T-helper 2 cell treated with Interferon-gamma antibody and Interleukin-4, amounts not matched to agents 5 μg/mL and 100 μg/mL, for 36 hours (primary cell): ENCODE measurements around the gene TINAG.
"Not testable (repeated sequence)": the region's sequence is repeated elsewhere in the genome, so short reads cannot be mapped to it uniquely, and the experiment has no call there.

Source experiments
- DNase-seq: peaks from one replicate; pipeline ENCODE4 v3.0.0; 2021; ENCODE audit warnings: low spot score
- H3K27ac Mint-ChIP-seq: one replicate; pipeline ENCODE4 v1.8.0; 2021; ENCODE audit warnings: mild to moderate bottlenecking, mixed read lengths
- H3K27me3 Mint-ChIP-seq: one replicate; pipeline ENCODE4 v1.8.0; 2021; ENCODE audit warnings: low read depth, mixed read lengths
- H3K36me3 Mint-ChIP-seq: one replicate; pipeline ENCODE4 v1.8.0; 2021; ENCODE audit warnings: low read depth, mixed read lengths
- H3K4me1 Mint-ChIP-seq: one replicate; pipeline ENCODE4 v1.8.0; 2021; ENCODE audit warnings: low read depth, mixed read lengths
- H3K4me3 Mint-ChIP-seq: one replicate; pipeline ENCODE4 v1.8.0; 2022; ENCODE audit warnings: mild to moderate bottlenecking, moderate library complexity, mixed read lengths
- H3K9me3 Mint-ChIP-seq: one replicate; pipeline ENCODE4 v1.8.0; 2021; ENCODE audit warnings: mixed read lengths

Gene TINAG

DNA sequence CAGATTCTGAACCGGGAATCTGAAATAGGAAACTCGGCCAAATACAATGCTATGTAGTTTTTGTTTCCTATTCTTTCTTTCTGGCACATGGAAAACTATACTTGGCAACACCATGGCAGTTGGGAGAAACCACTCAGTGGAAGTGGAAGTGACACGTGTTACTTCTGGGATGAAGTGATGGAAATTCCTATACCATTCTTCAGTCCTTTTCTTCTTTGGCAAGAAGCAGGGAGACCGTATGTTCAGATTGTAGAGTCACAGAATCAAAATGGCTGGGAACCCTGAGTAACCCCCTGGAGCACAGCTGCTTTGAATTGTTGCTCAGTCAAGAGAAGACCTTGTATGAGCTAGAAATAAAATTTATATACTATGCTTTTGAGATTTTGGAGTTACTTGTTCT, 18.8 kb upstream of the TINAG start:
- no peaks in the 10 kb centered on the region for H3K9me3 Mint-ChIP-seq
- H3K27ac Mint-ChIP-seq = no peak overlapping the region
- H3K36me3 Mint-ChIP-seq = no peaks in the 10 kb centered on the region
- no peak overlapping the region for H3K4me3 Mint-ChIP-seq
- no peaks in the 10 kb centered on the region for H3K27me3 Mint-ChIP-seq
- peaks cover 1% of the 10 kb centered on the region for H3K4me1 Mint-ChIP-seq
- no peak for DNase-seq

DNA sequence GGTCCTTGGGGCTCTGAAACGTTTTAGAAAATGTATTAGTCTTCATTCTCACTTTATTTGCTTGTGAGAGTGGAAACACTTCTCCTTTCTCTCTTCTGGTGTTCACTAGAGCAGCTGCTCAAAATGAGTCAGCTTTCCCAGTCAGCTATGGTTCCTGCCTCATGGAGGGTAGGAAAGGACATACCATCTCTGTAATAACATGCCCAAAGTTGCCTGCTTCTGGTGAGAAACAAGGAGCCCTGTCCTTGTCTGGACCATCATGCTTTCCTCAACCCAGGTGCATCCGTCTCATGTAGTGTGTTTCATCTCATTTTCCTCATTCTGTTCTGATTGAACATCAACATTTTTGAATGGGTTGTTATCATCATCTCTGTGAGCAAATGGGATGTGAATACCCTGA, 17.1 kb upstream of the TINAG start:
- H3K4me1 Mint-ChIP-seq = peaks cover 1% of the 10 kb centered on the region
- H3K4me3 Mint-ChIP-seq = no peak overlapping the region

DNA sequence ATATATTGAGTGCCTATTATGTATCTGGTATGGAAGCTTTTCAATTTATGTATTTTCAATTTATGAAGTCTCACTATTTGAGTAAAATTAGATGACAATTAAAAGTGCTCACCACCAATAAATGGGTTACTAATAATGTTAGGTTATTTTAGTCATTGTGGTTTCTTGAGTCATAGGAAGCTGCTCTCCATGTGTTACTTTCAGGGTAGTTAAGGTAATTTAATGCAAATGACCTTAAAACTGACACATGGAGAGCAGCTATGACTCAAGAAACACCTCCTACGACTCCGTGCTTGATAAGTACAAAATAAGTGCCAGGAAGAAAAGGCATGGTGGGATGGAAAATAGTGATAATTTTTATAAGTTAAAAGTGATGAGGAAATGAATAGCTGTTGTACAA, 16.5 kb upstream of the TINAG start:
- Mint-ChIP-seq H3K4me1 (peaks cover 1% of the 10 kb centered on the region), H3K27ac (no peak overlapping the region), H3K36me3 (peaks cover 2% of the 10 kb centered on the region), H3K9me3 (no peaks in the 10 kb centered on the region), H3K4me3 (no peak overlapping the region), H3K27me3 (no peaks in the 10 kb centered on the region)
- no peak for DNase-seq

More for the DNA sequence above, 17.1 kb upstream of the TINAG start:
- Mint-ChIP-seq H3K36me3 (peaks cover under 1% of the 10 kb centered on the region), H3K27me3 (no peaks in the 10 kb centered on the region), H3K9me3 (no peaks in the 10 kb centered on the region), H3K27ac (no peak overlapping the region)
- no peak for DNase-seq

GRCh38 chr6:54294965-54295532, 13.2 kb upstream of the TINAG start:
- H3K4me3 Mint-ChIP-seq = no peak overlapping the region
- no peak for DNase-seq

DNA sequence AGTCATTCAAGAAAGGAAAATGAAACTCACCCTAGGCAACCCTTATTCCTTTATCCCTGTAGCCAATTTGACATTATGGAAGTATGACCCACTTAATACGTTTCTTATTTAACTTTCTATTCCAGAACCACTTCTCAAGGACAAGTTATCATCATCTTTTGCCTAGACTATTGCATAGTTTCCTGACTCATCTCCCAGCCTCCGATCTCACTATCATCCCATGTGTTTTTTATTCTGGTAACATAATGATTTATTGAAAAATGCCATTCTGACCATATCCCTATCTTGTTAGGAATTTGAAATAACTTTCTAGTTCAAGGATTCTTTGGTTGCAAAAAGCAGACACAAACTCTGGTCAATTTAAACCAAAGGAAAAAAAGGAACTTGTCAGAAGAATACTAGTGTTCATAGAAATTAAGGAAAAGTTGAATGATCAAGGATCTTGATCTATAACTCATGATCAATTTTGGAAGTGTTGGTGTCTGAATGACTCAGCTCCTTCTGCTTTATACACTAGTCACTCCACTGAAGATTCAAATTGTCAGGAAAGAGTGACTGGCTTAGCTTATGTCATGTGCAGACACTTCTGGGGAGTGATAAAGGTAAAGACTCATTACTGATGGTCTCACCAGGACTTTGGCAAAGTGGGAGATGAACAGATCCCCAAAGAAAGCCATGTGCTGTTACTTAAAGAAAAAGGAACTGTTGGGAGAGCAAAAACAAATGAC, 8.5 kb upstream of the TINAG start:
- Mint-ChIP-seq H3K4me1 (no peaks in the 10 kb centered on the region), H3K27ac (no peak overlapping the region), H3K4me3 (no peak overlapping the region), H3K9me3 (no peaks in the 10 kb centered on the region), H3K27me3 (no peaks in the 10 kb centered on the region), H3K36me3 (peaks cover 2% of the 10 kb centered on the region)
- no peak for DNase-seq

More at GRCh38 chr6:54294965-54295532, 13.2 kb upstream of the TINAG start:
- no peak overlapping the region for H3K27ac Mint-ChIP-seq
- peaks cover 2% of the 10 kb centered on the region for H3K36me3 Mint-ChIP-seq
- no peaks in the 10 kb centered on the region for H3K27me3 Mint-ChIP-seq
- H3K4me1 Mint-ChIP-seq = peaks cover 1% of the 10 kb centered on the region
- no peaks in the 10 kb centered on the region for H3K9me3 Mint-ChIP-seq

DNA sequence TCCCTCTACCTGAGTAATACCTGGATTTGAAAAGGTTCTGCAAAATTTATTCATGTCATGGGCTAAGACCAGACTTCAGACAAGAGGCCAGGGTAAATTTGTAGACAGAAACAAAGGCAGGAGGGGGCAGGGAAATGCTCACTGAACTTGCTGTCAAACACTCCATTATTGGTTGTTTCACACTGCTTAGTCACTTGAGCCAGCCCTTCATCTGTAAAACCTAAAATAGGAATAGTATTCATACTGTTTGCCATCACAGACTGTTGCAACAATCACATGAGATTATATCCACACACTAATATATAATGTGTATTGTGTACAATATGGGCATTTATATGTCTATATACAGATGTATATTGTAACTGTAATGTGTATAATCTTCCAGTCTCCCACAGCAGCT, 6.5 kb upstream of the TINAG start:
- no peaks in the 10 kb centered on the region for H3K27me3 Mint-ChIP-seq
- no peaks in the 10 kb centered on the region for H3K9me3 Mint-ChIP-seq
- no peak overlapping the region for H3K4me3 Mint-ChIP-seq
- no peaks in the 10 kb centered on the region for H3K36me3 Mint-ChIP-seq
- DNase-seq = no peak
- H3K27ac Mint-ChIP-seq = no peak overlapping the region
- H3K4me1 Mint-ChIP-seq = no peaks in the 10 kb centered on the region

- Mint-ChIP-seq H3K27ac (no peak overlapping the region), H3K4me1 (no peaks in the 10 kb centered on the region), H3K36me3 (no peaks in the 10 kb centered on the region), H3K4me3 (no peak overlapping the region), H3K27me3 (no peaks in the 10 kb centered on the region), H3K9me3 (no peaks in the 10 kb centered on the region)
- DNase-seq = no peak
Observed at GRCh38 chr6:54307439-54307910, 766 bp upstream of the TINAG start.

DNA sequence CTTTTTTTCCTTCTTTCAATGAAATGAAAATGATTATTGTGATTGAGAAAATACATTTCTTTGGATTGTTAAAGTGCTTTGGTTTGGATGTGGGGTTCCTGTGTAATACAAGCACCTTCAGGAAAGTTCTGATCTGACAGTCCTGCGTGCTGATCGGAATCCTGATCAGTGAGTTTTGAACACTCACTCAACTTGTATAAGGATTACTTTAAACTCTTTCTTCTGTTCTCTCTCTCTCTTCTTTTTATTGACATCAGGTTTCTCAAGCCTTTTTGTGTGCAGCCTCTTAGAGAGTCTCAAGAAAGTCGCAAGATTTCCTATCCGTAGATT, 710 bp downstream of the TINAG start:
- H3K36me3 Mint-ChIP-seq = no peaks in the 10 kb centered on the region
- H3K4me3 Mint-ChIP-seq = no peak overlapping the region
- H3K27ac Mint-ChIP-seq = no peak overlapping the region
- no peaks in the 10 kb centered on the region for H3K4me1 Mint-ChIP-seq
- no peaks in the 10 kb centered on the region for H3K9me3 Mint-ChIP-seq
- H3K27me3 Mint-ChIP-seq = no peaks in the 10 kb centered on the region
- no peak for DNase-seq

GRCh38 chr6:54310377-54311152, 2.3 kb downstream of the TINAG start:
- Mint-ChIP-seq H3K9me3 (no peaks in the 10 kb centered on the region), H3K4me1 (no peaks in the 10 kb centered on the region), H3K4me3 (no peak overlapping the region), H3K36me3 (no peaks in the 10 kb centered on the region), H3K27me3 (no peaks in the 10 kb centered on the region), H3K27ac (no peak overlapping the region)
- DNase-seq = no peak

DNA sequence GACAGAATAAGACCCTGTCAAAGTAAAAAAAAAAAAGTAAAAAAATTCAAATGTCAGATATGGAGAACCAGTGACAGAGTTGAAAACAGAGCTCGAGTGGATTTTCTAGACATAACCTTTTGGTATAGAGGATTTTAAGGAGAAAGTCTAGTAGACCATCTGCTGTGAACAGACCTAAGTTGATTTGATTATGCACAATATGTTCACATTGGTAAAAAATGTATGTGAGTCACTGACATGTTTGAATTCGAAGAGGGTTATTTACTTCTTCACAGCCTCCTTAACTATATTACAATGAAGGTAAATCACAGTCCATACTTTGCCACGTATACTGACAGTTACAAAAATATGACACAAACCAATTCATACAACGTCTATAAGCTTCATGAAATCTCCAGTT, 7.4 kb downstream of the TINAG start:
- Mint-ChIP-seq H3K36me3 (no peaks in the 10 kb centered on the region), H3K4me1 (no peaks in the 10 kb centered on the region), H3K4me3 (no peak overlapping the region)

GRCh38 chr6:54320871-54321270, 12.6 kb downstream of the TINAG start:
- no peak overlapping the region for H3K27ac Mint-ChIP-seq
- H3K9me3 Mint-ChIP-seq = no peaks in the 10 kb centered on the region
- H3K27me3 Mint-ChIP-seq = no peaks in the 10 kb centered on the region
- no peaks in the 10 kb centered on the region for H3K4me1 Mint-ChIP-seq
- no peak for DNase-seq
- no peaks in the 10 kb centered on the region for H3K36me3 Mint-ChIP-seq
- H3K4me3 Mint-ChIP-seq = no peak overlapping the region

More for the DNA sequence above, 7.4 kb downstream of the TINAG start:
- Mint-ChIP-seq H3K27ac (no peak overlapping the region), H3K9me3 (no peaks in the 10 kb centered on the region), H3K27me3 (no peaks in the 10 kb centered on the region)
- no peak for DNase-seq

DNA sequence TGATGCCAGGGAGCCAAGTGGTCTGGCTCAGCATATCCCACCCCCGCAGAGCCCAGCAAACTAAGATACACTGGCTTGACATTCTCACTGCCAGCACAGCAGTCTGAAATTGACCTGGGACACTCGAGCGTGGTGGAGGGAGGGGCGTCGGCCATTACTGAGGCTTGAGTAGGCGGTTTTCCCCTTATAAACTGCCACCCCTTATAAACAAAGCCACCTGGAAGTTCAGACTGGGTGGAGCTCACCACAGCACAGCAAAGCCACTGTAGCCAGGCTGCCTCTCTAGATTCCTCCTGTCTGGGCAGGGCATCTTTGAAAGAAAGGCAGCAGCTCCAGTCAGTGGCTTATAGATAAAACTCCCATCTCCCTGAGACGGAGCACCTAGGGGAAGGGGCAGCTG, 19.4 kb downstream of the TINAG start:
- Mint-ChIP-seq H3K4me3 (no peak overlapping the region), H3K27me3 (no peaks in the 10 kb centered on the region), H3K9me3 (peaks cover 12% of the 10 kb centered on the region), H3K27ac (no peak overlapping the region), H3K36me3 (no peaks in the 10 kb centered on the region), H3K4me1 (no peaks in the 10 kb centered on the region)
- no peak for DNase-seq

DNA sequence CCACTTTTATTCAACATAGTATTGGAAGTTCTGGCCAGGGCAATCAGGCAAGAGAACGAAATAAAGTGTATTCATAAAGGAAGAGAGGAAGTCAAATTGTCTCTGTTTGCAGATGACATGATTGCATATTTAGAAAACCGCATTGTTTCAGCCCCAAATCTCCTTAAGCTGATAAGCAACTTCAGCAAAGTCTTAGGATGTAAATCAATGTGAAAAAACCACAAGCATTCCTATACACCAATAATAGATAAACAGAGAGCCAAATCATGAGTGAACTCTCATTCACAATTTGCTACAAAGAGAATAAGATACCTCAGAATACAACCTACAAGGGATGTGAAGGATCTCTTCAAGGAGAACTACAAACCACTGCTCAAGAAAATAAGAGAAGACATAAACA, 23.3 kb downstream of the TINAG start:
- not testable (repeated sequence) for H3K4me3 Mint-ChIP-seq, H3K27ac Mint-ChIP-seq, H3K4me1 Mint-ChIP-seq, DNase-seq, H3K36me3 Mint-ChIP-seq, H3K27me3 Mint-ChIP-seq
- peaks cover 12% of the 10 kb centered on the region for H3K9me3 Mint-ChIP-seq

GRCh38 chr6:54335871-54336270, 27.6 kb downstream of the TINAG start:
- Mint-ChIP-seq H3K27me3 (no peaks in the 10 kb centered on the region), H3K4me3 (no peak overlapping the region), H3K9me3 (no peaks in the 10 kb centered on the region), H3K4me1 (no peaks in the 10 kb centered on the region), H3K36me3 (no peaks in the 10 kb centered on the region), H3K27ac (no peak overlapping the region)
- no peak for DNase-seq
